Endothelial cell of umbilical vein (primary cell): Measurements from ENCODE around the gene CEP63. TPM values are rescaled to one million over a fixed set of nuclear protein-coding genes. Genes with fewer than 3 reads are reported as not detected.

Experiments used
- BruUV-seq: library from RNA; stranded (reverse); fragments of 400-500 nt; replicated peaks from 2 replicates; lab custom pipeline; 2021; lab: Mats Ljungman, UMichigan
- CTCF ChIA-PET: fragments of 300-600, 350-600 bp; sonication (Branson Sonifier 250); formaldehyde crosslinking; loops from one replicate; lab custom pipeline; 2021; ENCODE audit warnings: antibody characterized with exemption, inconsistent platforms; lab: Charles Lee
- POLR2A ChIA-PET: fragments of 300-600, 350-600 bp; sonication (Branson Sonifier 250); formaldehyde crosslinking; loops from one replicate; lab custom pipeline; 2021; ENCODE audit warnings: antibody characterized with exemption, inconsistent platforms; lab: Charles Lee
- DNase-seq: peaks from one replicate; pipeline ENCODE4 v3.0.0-alpha.2; 2011; ENCODE audit warnings: low read depth, low spot score
- FAIRE-seq: peaks from 2 replicates; lab custom pipeline; 2011; peaks lifted over from hg19 to GRCh38; lab: Jason Lieb, UNC
- H2AFZ ChIP-seq: 2 replicates; pipeline ENCODE4 v1.6.0; 2012; ENCODE audit warnings: low read depth, low read length, control low read depth, inconsistent platforms
- H3K27ac ChIP-seq: 2 replicates; pipeline ENCODE4 v1.5.1; 2011; ENCODE audit warnings: low read depth, mild to moderate bottlenecking, control low read depth, low read length, moderate library complexity; ENCODE audit not compliant: insufficient read depth
- H3K27me3 ChIP-seq, 2 experiments: 2 replicates each; pipeline versions ENCODE4 v1.6.0 to v1.6.1; 2011; ENCODE audit warnings: low read length in 2 of 2, mixed read lengths in 1 of 2; ENCODE audit not compliant: control insufficient read depth in 2 of 2, insufficient read depth in 2 of 2
- H3K36me3 ChIP-seq, 2 experiments: 2 replicates in 1 of 2; 3 replicates in 1 of 2; pipeline ENCODE4 v1.5.1; 2011; ENCODE audit warnings: low read length in 2 of 2, mild to moderate bottlenecking in 1 of 2, moderate library complexity in 1 of 2; ENCODE audit not compliant: control insufficient read depth in 2 of 2, insufficient read depth in 2 of 2; ENCODE audit errors: extremely low read depth in 1 of 2
- H3K4me1 ChIP-seq: 3 replicates; pipeline ENCODE4 v1.5.1; 2011; ENCODE audit warnings: mild to moderate bottlenecking, low read length; ENCODE audit not compliant: control insufficient read depth, insufficient read depth; ENCODE audit errors: extremely low read depth
- H3K4me2 ChIP-seq: 2 replicates; pipeline ENCODE4 v1.6.1; 2011; ENCODE audit warnings: low read length, control low read depth, mixed read lengths; ENCODE audit not compliant: insufficient read depth
- H3K4me3 ChIP-seq, 3 experiments: fragments of 200-600 bp in 1 of 3; sonication (generic), shearing (Covaris generic) in 1 of 3; replicated peaks in 1 of 3; 2 replicates each; pipeline ENCODE4 v1.5.1; 2011 to 2016; ENCODE audit warnings: control low read depth in 3 of 3, low read length in 3 of 3, mild to moderate bottlenecking in 2 of 3, inconsistent platforms in 1 of 3, low read depth in 1 of 3, moderate library complexity in 1 of 3; ENCODE audit not compliant: insufficient read depth in 1 of 3
- H3K79me2 ChIP-seq: 2 replicates; pipeline ENCODE4 v1.6.0; 2012; ENCODE audit warnings: low read length, inconsistent platforms; ENCODE audit not compliant: control insufficient read depth, insufficient read depth
- H3K9ac ChIP-seq: replicated peaks from 2 replicates; pipeline ENCODE3; 2011; ENCODE audit warnings: low read length, control low read depth; ENCODE audit not compliant: insufficient read depth; ENCODE audit errors: extremely low read depth
- H3K9me1 ChIP-seq: replicated peaks from 3 replicates; pipeline ENCODE4 v1.6.0; 2011; ENCODE audit warnings: mild to moderate bottlenecking, low read length; ENCODE audit not compliant: control insufficient read depth, insufficient read depth; ENCODE audit errors: extremely low read depth
- H3K9me3 ChIP-seq: replicated peaks from 2 replicates; pipeline ENCODE4 v1.5.1; 2012; ENCODE audit warnings: low read length, inconsistent platforms; ENCODE audit not compliant: control insufficient read depth, insufficient read depth
- H4K20me1 ChIP-seq: replicated peaks from 2 replicates; pipeline ENCODE3; 2011; ENCODE audit warnings: mild to moderate bottlenecking, low read length; ENCODE audit not compliant: control insufficient read depth, insufficient read depth; ENCODE audit errors: extremely low read depth
- EZH2 ChIP-seq: IDR thresholded peaks from 2 replicates; pipeline ENCODE4 v1.6.1; 2012; ENCODE audit warnings: borderline replicate concordance, low read depth, mild to moderate bottlenecking, moderate library complexity, low read length, inconsistent platforms; ENCODE audit not compliant: severe bottlenecking
- FOS ChIP-seq: IDR thresholded peaks from 2 replicates; pipeline ENCODE4 v1.6.1; 2011; ENCODE audit warnings: mild to moderate bottlenecking, low read length, moderate library complexity, borderline replicate concordance; ENCODE audit not compliant: insufficient read depth
- GATA2 ChIP-seq: IDR thresholded peaks from 2 replicates; pipeline ENCODE4 v1.7.0; 2011; ENCODE audit warnings: low read depth, mild to moderate bottlenecking, moderate library complexity, mixed read lengths, low read length; ENCODE audit not compliant: insufficient read length, insufficient read depth
- JUN ChIP-seq: IDR thresholded peaks from 2 replicates; pipeline ENCODE4 v1.6.1; 2011; ENCODE audit warnings: borderline replicate concordance, low read depth; ENCODE audit not compliant: insufficient read length, insufficient read depth
- MAX ChIP-seq: IDR thresholded peaks from 2 replicates; pipeline ENCODE4 v1.6.1; 2011; ENCODE audit not compliant: insufficient read depth, insufficient read length
- MYC ChIP-seq: IDR thresholded peaks from one replicate; pipeline ENCODE4 v1.6.1; 2011; ENCODE audit warnings: mild to moderate bottlenecking, low read depth, low read length
- POLR2A ChIP-seq: IDR thresholded peaks from 2 replicates; pipeline ENCODE4 v1.6.1; 2012; ENCODE audit warnings: low read depth, mild to moderate bottlenecking, control low read depth, low read length
- POLR2AphosphoS5 ChIP-seq: IDR thresholded peaks from 2 replicates; pipeline ENCODE4 v1.6.1; 2012; ENCODE audit warnings: low read depth, mild to moderate bottlenecking, control low read depth, low read length, moderate library complexity; ENCODE audit not compliant: insufficient read depth
- dilution Hi-C: fragments of 300-500 bp; cut with MboI; formaldehyde crosslinking; loops from one replicate; pipeline ENCODE4 v1.15.0; 2019; ENCODE audit warnings: low sequenced_read_pairs; ENCODE audit not compliant: extremely low pct_ligation_motif_present
- intact Hi-C: fragments of 100-400 bp; cut with micrococcal nuclease; formaldehyde crosslinking; loops from one replicate; pipeline ENCODE4 v1.10.0; 2022
- polyA plus RNA-seq, 4 experiments: library from polyadenylated mRNA; depleted of rRNA in 3 of 4; stranded (reverse) in 3 of 4; unstranded in 1 of 4; fragments of >200 nt; gene quantifications; 2 replicates each; pipeline versions ENCODE4 v1.2.1 to v1.2.3, GENCODE V29; 2011 to 2012; ENCODE audit warnings: missing spikeins in 1 of 4
- total RNA-seq: library from RNA; stranded (reverse); gene quantifications from 2 replicates; pipeline ENCODE4 v1.2.3, GENCODE V29; 2021
- TF ChIP-seq, protein P1 (sequence below), 2 donors: IDR thresholded peaks; 1 replicate in 1 of 2; 2 replicates in 1 of 2; pipeline ENCODE4 v1.5.1; 2011; ENCODE audit warnings: low read length in 2 of 2, mild to moderate bottlenecking in 2 of 2, moderate library complexity in 2 of 2, control low read depth in 1 of 2, inconsistent platforms in 1 of 2, low read depth in 1 of 2; ENCODE audit not compliant: insufficient read depth in 1 of 2; ENCODE audit errors: extremely low read depth in 1 of 2

Gene CEP63
- total and polyA plus RNA-seq, 2 donors (not counting 3 experiments of a cell fraction or from before 2014, with no cell fraction given) = 5.7 to 29.4 TPM

GRCh38 chr3:134559591-134559990, 73.7 kb downstream of the CEP63 start:
- FAIRE-seq (no peak), DNase-seq (no peak)
- Histone ChIP-seq H3K9me1 (no peaks in the 10 kb centered on the region), H3K36me3 (peaks cover 0 to 2% of the 10 kb centered on the region in 2 experiments), H3K4me3 (no peak overlapping the region), H3K79me2 (no peaks in the 10 kb centered on the region), H3K27me3 (no peaks in the 10 kb centered on the region), H2AFZ (no peak overlapping the region), H3K27ac (no peak overlapping the region), H3K9me3 (no peaks in the 10 kb centered on the region), H3K9ac (no peak overlapping the region), H3K4me1 (no peaks in the 10 kb centered on the region), H4K20me1 (no peaks in the 10 kb centered on the region), H3K4me2 (no peak overlapping the region)
- ChIA-PET CTCF (no interaction called here), POLR2A (no interaction called here)
- BruUV-seq = no TSS peak
- TF ChIP-seq JUN = no peak
- no peak for TF ChIP-seq EZH2
- no peak for TF ChIP-seq GATA2
- intact Hi-C loops = no loop called here
- dilution Hi-C loops = no loop called here

DNA sequence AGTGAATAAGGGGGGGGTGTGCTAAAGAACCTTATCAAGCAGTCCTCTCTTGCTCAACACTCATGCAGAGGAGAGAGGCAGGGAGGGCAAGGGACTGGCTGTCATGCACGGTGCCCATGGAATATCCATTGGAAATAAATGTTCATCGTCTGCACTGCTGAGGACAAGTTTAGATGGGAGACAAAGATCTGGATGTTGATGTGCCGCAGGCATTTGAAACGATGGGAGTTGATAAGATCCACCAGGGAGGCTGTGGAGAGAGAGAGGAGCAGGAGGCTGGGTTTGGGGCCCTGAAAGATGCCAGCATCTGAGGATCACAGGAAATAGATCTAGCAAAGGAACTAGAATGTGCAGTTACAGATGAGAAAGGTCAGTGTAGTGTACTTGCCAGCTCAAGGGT, 76.2 kb downstream of the CEP63 start:
- dilution Hi-C loops (no loop called here), intact Hi-C loops (no loop called here)
- Histone ChIP-seq H3K4me3 (no peak overlapping the region), H3K9me1 (no peaks in the 10 kb centered on the region), H3K9ac (no peak overlapping the region), H3K36me3 (peaks cover 0 to 2% of the 10 kb centered on the region in 2 experiments), H3K27me3 (no peaks in the 10 kb centered on the region), H3K4me2 (no peak overlapping the region), H2AFZ (no peak overlapping the region), H3K79me2 (no peaks in the 10 kb centered on the region), H4K20me1 (no peaks in the 10 kb centered on the region), H3K4me1 (no peaks in the 10 kb centered on the region), H3K9me3 (no peaks in the 10 kb centered on the region), H3K27ac (no peak overlapping the region)
- DNase-seq (no peak), FAIRE-seq (no peak)
- ChIA-PET CTCF (no interaction called here), POLR2A (no interaction called here)
- no TSS peak for BruUV-seq
- TF ChIP-seq POLR2AphosphoS5 (no peak), JUN (no peak), POLR2A (no peak), GATA2 (no peak), EZH2 (no peak), FOS (no peak), MAX (no peak), MYC (no peak)
- TF ChIP-seq, protein P1, sequence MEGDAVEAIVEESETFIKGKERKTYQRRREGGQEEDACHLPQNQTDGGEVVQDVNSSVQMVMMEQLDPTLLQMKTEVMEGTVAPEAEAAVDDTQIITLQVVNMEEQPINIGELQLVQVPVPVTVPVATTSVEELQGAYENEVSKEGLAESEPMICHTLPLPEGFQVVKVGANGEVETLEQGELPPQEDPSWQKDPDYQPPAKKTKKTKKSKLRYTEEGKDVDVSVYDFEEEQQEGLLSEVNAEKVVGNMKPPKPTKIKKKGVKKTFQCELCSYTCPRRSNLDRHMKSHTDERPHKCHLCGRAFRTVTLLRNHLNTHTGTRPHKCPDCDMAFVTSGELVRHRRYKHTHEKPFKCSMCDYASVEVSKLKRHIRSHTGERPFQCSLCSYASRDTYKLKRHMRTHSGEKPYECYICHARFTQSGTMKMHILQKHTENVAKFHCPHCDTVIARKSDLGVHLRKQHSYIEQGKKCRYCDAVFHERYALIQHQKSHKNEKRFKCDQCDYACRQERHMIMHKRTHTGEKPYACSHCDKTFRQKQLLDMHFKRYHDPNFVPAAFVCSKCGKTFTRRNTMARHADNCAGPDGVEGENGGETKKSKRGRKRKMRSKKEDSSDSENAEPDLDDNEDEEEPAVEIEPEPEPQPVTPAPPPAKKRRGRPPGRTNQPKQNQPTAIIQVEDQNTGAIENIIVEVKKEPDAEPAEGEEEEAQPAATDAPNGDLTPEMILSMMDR (IDR thresholded peaks at IDR 0.05; ENCODE audit: extremely low read depth in 1 of 2, insufficient read depth in 1 of 2, low read depth in 1 of 2, low read length in 2 of 2) = no peak
